GM23248 (cell line): ENCODE data around the gene FGF14. TPM values are rescaled to one million over a fixed set of nuclear protein-coding genes. Genes with fewer than 3 reads are reported as not detected.

Experiments used
- DNase-seq: peaks from one replicate; pipeline ENCODE4 v3.0.0-alpha.2; 2015
- H2AFZ ChIP-seq: fragments of 200-600 bp; sonication (generic); 2 replicates; pipeline ENCODE4 v1.6.1; 2016; ENCODE audit warnings: antibody characterized with exemption
- H3F3A ChIP-seq: fragments of 200-600 bp; sonication (generic); 2 replicates; pipeline ENCODE4 v1.6.1; 2016; ENCODE audit warnings: mild to moderate bottlenecking, antibody characterized with exemption, mixed run types; ENCODE audit not compliant: insufficient read depth
- H3K27ac ChIP-seq: fragments of 200-600 bp; sonication (generic); 2 replicates; pipeline ENCODE4 v1.5.1; 2016; ENCODE audit warnings: mild to moderate bottlenecking
- H3K27me3 ChIP-seq: fragments of 200-600 bp; sonication (generic); replicated peaks from 2 replicates; pipeline ENCODE4 v1.6.1; 2016; ENCODE audit warnings: mild to moderate bottlenecking; ENCODE audit not compliant: insufficient read depth
- H3K36me3 ChIP-seq: fragments of 200-600 bp; sonication (generic); 2 replicates; pipeline ENCODE4 v1.6.1; 2016; ENCODE audit warnings: low read depth, mild to moderate bottlenecking
- H3K4me1 ChIP-seq: fragments of 200-600 bp; sonication (generic); 2 replicates; pipeline ENCODE4 v1.6.1; 2016; ENCODE audit warnings: mild to moderate bottlenecking; ENCODE audit not compliant: insufficient read depth
- H3K4me2 ChIP-seq: fragments of 200-600 bp; sonication (generic); one replicate; pipeline ENCODE4 v1.6.1; 2016; ENCODE audit warnings: mild to moderate bottlenecking; ENCODE audit not compliant: unreplicated experiment
- H3K4me3 ChIP-seq: fragments of 200-600 bp; sonication (generic); 2 replicates; pipeline ENCODE4 v1.5.1; 2016; ENCODE audit warnings: mild to moderate bottlenecking
- H3K79me2 ChIP-seq: fragments of 200-600 bp; sonication (generic); 2 replicates; pipeline ENCODE4 v1.6.1; 2016; ENCODE audit warnings: mild to moderate bottlenecking; ENCODE audit not compliant: insufficient read depth
- H3K9ac ChIP-seq: fragments of 200-600 bp; sonication (generic); 2 replicates; pipeline ENCODE4 v1.6.1; 2016; ENCODE audit warnings: mild to moderate bottlenecking
- H3K9me2 ChIP-seq: fragments of 200-600 bp; sonication (generic); 2 replicates; pipeline ENCODE4 v1.6.1; 2016; ENCODE audit warnings: mixed run types, mild to moderate bottlenecking, moderate library complexity; ENCODE audit not compliant: insufficient read depth
- H3K9me3 ChIP-seq: fragments of 200-600 bp; sonication (generic); one replicate; pipeline ENCODE4 v1.6.1; 2017; ENCODE audit warnings: low read depth
- H4K20me1 ChIP-seq: fragments of 200-600 bp; sonication (generic); 2 replicates; pipeline ENCODE4 v1.6.0; 2016; ENCODE audit not compliant: insufficient read depth
- EZH2 ChIP-seq: fragments of 200-600 bp; sonication (generic); IDR thresholded peaks from 2 replicates; pipeline ENCODE4 v1.6.1; 2018; ENCODE audit warnings: antibody characterized with exemption, mild to moderate bottlenecking; ENCODE audit not compliant: insufficient read depth, poor library complexity, severe bottlenecking
- EZH2phosphoT487 ChIP-seq: fragments of 200-600 bp; sonication (generic); IDR thresholded peaks from 2 replicates; pipeline ENCODE4 v1.6.1; 2018; ENCODE audit warnings: antibody characterized with exemption, moderate library complexity, mild to moderate bottlenecking, low read depth; ENCODE audit not compliant: insufficient read depth
- WGBS, 2 experiments: methylation state at CpG; one replicate each; pipeline ENCODE4 v1.1.6; 2015 to 2017; ENCODE audit warnings: low lambda C conversion rate in 2 of 2, low coverage in 1 of 2; ENCODE audit errors: missing lambda C conversion rate in 2 of 2; 5-methylcytosine and 5-hydroxymethylcytosine counted together
- in situ Hi-C: fragments of 300-500 bp; cut with MboI; formaldehyde crosslinking; loops from 2 replicates; pipeline ENCODE4 v1.15.0; 2020
- polyA plus RNA-seq: library from polyadenylated mRNA; unstranded; fragments of >200 nt; fragmentation: Nextera tagmentation; extraction: Ambion mirVana; gene quantifications from 2 replicates; pipeline ENCODE4 v1.2.1, GENCODE V29; 2016
- total RNA-seq: library from RNA; depleted of rRNA; stranded (reverse); fragments of >200 nt; shearing (Covaris generic); gene quantifications from 2 replicates; pipeline ENCODE4 v1.2.3, GENCODE V29; 2014

FGF14 gene
- total and polyA plus RNA-seq, 2 experiments from 2014 or later, result 1.9 TPM; not detected in 1

GRCh38 chr13:102374726-102375125 lies 27.1 kb downstream of the FGF14 start:
- Histone ChIP-seq H4K20me1 (no peaks in the 10 kb centered on the region), H3K9ac (no peak overlapping the region), H3F3A (no peaks in the 10 kb centered on the region), H3K4me3 (no peak overlapping the region), H3K36me3 (no peaks in the 10 kb centered on the region), H3K4me1 (no peaks in the 10 kb centered on the region), H3K9me2 (no peaks in the 10 kb centered on the region), H3K79me2 (no peaks in the 10 kb centered on the region), H3K9me3 (no peaks in the 10 kb centered on the region), H3K4me2 (no peak overlapping the region), H2AFZ (no peak overlapping the region), H3K27me3 (no peaks in the 10 kb centered on the region), H3K27ac (no peak overlapping the region)
- 33 to 56% methylated on average over 1 of the region's 1 CpG for WGBS, 2 experiments
- in situ Hi-C loops, result no loop called here
- TF ChIP-seq EZH2 (no peak), EZH2phosphoT487 (no peak)
- DNase-seq, result no peak

- H3K36me3 ChIP-seq, result no peaks in the 10 kb centered on the region
- no peaks in the 10 kb centered on the region for H3K4me1 ChIP-seq
- no peak for DNase-seq
- no peak overlapping the region for H3K4me2 ChIP-seq
- no peak overlapping the region for H3K4me3 ChIP-seq
- H2AFZ ChIP-seq, result no peak overlapping the region
- no peaks in the 10 kb centered on the region for H3K9me2 ChIP-seq
- H4K20me1 ChIP-seq, result no peaks in the 10 kb centered on the region
- H3K9ac ChIP-seq, result no peak overlapping the region
- no peak overlapping the region for H3K27ac ChIP-seq
- no peak for TF ChIP-seq EZH2phosphoT487
- H3K79me2 ChIP-seq, result no peaks in the 10 kb centered on the region
- no peaks in the 10 kb centered on the region for H3F3A ChIP-seq
- in situ Hi-C loops, result no loop called here
- H3K27me3 ChIP-seq, result no peaks in the 10 kb centered on the region
- H3K9me3 ChIP-seq, result no peaks in the 10 kb centered on the region
Measured at GRCh38 chr13:102374233-102374632, 27.6 kb downstream of the FGF14 start.

- Histone ChIP-seq H3K9me2 (no peaks in the 10 kb centered on the region), H3K4me1 (no peaks in the 10 kb centered on the region), H3K4me2 (no peak overlapping the region), H3K9me3 (no peaks in the 10 kb centered on the region), H2AFZ (no peak overlapping the region), H3K4me3 (no peak overlapping the region), H3K79me2 (no peaks in the 10 kb centered on the region), H3K36me3 (no peaks in the 10 kb centered on the region), H3F3A (no peaks in the 10 kb centered on the region), H4K20me1 (no peaks in the 10 kb centered on the region), H3K27ac (no peak overlapping the region), H3K27me3 (no peaks in the 10 kb centered on the region), H3K9ac (no peak overlapping the region)
- in situ Hi-C loops, result no loop called here
- no peak for DNase-seq
- TF ChIP-seq EZH2 (no peak), EZH2phosphoT487 (no peak)
Measured at GRCh38 chr13:102373221-102373620, 28.6 kb downstream of the FGF14 start.

DNA sequence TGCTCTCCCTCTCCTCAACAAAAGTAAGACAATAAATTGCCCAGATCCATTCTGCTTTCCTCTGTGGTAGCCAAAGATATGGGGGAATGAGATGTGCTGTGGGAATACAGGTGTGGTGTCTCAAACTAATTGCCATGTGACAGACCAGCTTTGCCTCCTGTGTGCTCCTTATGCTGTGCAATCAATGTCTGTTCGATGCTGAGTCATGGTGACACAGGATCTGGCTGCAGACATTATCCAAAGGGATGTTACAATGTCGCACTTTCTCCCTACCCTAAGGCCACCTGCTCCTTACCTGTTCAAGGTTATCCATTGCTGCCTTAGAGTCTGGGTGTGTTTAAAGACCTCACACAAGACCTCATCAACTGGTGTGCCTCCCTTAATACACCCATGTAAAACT lies 32.5 kb downstream of the FGF14 start:
- no peaks in the 10 kb centered on the region for H3K27me3 ChIP-seq
- no peaks in the 10 kb centered on the region for H3K79me2 ChIP-seq
- DNase-seq, result no peak
- H3K36me3 ChIP-seq, result no peaks in the 10 kb centered on the region
- TF ChIP-seq EZH2phosphoT487 (no peak), EZH2 (no peak)
- H3K9me2 ChIP-seq, result no peaks in the 10 kb centered on the region
- H3K9ac ChIP-seq, result no peak overlapping the region
- no peaks in the 10 kb centered on the region for H4K20me1 ChIP-seq
- in situ Hi-C loops, result no loop called here
- H2AFZ ChIP-seq, result no peak overlapping the region
- H3K4me2 ChIP-seq, result no peak overlapping the region
- H3K4me1 ChIP-seq, result no peaks in the 10 kb centered on the region
- WGBS, 2 experiments, result 56 to 62% methylated on average over 2 of the region's 2 CpGs
- H3K4me3 ChIP-seq, result no peak overlapping the region
- H3K9me3 ChIP-seq, result no peaks in the 10 kb centered on the region
- no peak overlapping the region for H3K27ac ChIP-seq
- no peaks in the 10 kb centered on the region for H3F3A ChIP-seq

- DNase-seq, result no peak
- Histone ChIP-seq H3K79me2 (no peaks in the 10 kb centered on the region), H3K9ac (no peak overlapping the region), H3K4me3 (no peak overlapping the region), H3K4me1 (no peaks in the 10 kb centered on the region), H4K20me1 (no peaks in the 10 kb centered on the region), H3K27ac (no peak overlapping the region), H3K9me2 (no peaks in the 10 kb centered on the region), H3K4me2 (no peak overlapping the region), H3K36me3 (no peaks in the 10 kb centered on the region), H3K9me3 (no peaks in the 10 kb centered on the region), H3F3A (no peaks in the 10 kb centered on the region), H3K27me3 (peaks cover 6% of the 10 kb centered on the region; the same call in 1 of the 2 replicates), H2AFZ (no peak overlapping the region)
- TF ChIP-seq EZH2phosphoT487 (no peak), EZH2 (no peak)
- in situ Hi-C loops, result no loop called here
- 73 to 75% methylated on average over 14 of the region's 14 CpGs for WGBS, 2 experiments
Measured at GRCh38 chr13:102367836-102368235, 34.0 kb downstream of the FGF14 start.
